Mesendoderm (in vitro differentiated cells): ENCODE measurements around the gene SLC6A13.

Source experiments
- DNase-seq: peaks from one replicate; pipeline ENCODE4 v3.0.0; 2013
- H2AK5ac ChIP-seq: 2 replicates; pipeline ENCODE4 v1.6.1; 2013; ENCODE audit warnings: low read length, inconsistent platforms
- H2BK120ac ChIP-seq: 2 replicates; pipeline ENCODE4 v1.6.1; 2013; ENCODE audit warnings: low read depth, mild to moderate bottlenecking, low read length, moderate library complexity, mixed read lengths
- H2BK15ac ChIP-seq: replicated peaks from 2 replicates; pipeline ENCODE4 v1.6.1; 2013; ENCODE audit warnings: low read depth, mild to moderate bottlenecking, moderate library complexity
- H2BK5ac ChIP-seq: 2 replicates; pipeline ENCODE4 v1.6.1; 2013; ENCODE audit warnings: low read length, inconsistent platforms
- H3K18ac ChIP-seq: 2 replicates; pipeline ENCODE4 v1.6.1; 2013; ENCODE audit warnings: mild to moderate bottlenecking, low read length, mixed read lengths
- H3K23ac ChIP-seq: one replicate; pipeline ENCODE4 v1.6.1; 2013; ENCODE audit warnings: low read length
- H3K27ac ChIP-seq: 2 replicates; pipeline ENCODE4 v1.5.1; 2013; ENCODE audit warnings: low read depth, mild to moderate bottlenecking, inconsistent platforms, low read length, moderate library complexity
- H3K27me3 ChIP-seq: 2 replicates; pipeline ENCODE4 v1.6.1; 2013; ENCODE audit warnings: low read length, control low read depth, mild to moderate bottlenecking, inconsistent platforms; ENCODE audit not compliant: insufficient read depth, poor library complexity
- H3K36me3 ChIP-seq: 2 replicates; pipeline ENCODE4 v1.6.1; 2013; ENCODE audit warnings: low read length, inconsistent platforms; ENCODE audit not compliant: control insufficient read depth, insufficient read depth
- H3K4ac ChIP-seq: one replicate; pipeline ENCODE4 v1.6.1; 2013; ENCODE audit warnings: low read depth, mild to moderate bottlenecking, low read length, moderate library complexity
- H3K4me1 ChIP-seq: 2 replicates; pipeline ENCODE4 v1.6.1; 2013; ENCODE audit warnings: low read depth, low read length, inconsistent platforms; ENCODE audit not compliant: control insufficient read depth
- H3K4me2 ChIP-seq: 2 replicates; pipeline ENCODE4 v1.6.1; 2013; ENCODE audit warnings: low read length
- H3K4me3 ChIP-seq: 2 replicates; pipeline ENCODE4 v1.5.1; 2013; ENCODE audit warnings: mild to moderate bottlenecking, low read length
- H3K56ac ChIP-seq: one replicate; pipeline ENCODE4 v1.6.1; 2013; ENCODE audit warnings: low read length
- H3K79me1 ChIP-seq: 2 replicates; pipeline ENCODE4 v1.6.1; 2013; ENCODE audit warnings: low read length, inconsistent platforms
- H3K79me2 ChIP-seq: 2 replicates; pipeline ENCODE4 v1.6.1; 2013; ENCODE audit warnings: mild to moderate bottlenecking, low read length; ENCODE audit not compliant: control insufficient read depth, insufficient read depth
- H3K9ac ChIP-seq: 2 replicates; pipeline ENCODE4 v1.6.1; 2013; ENCODE audit warnings: low read length, inconsistent platforms
- H4K5ac ChIP-seq: one replicate; pipeline ENCODE4 v1.6.1; 2013; ENCODE audit warnings: low read length
- H4K8ac ChIP-seq: one replicate; pipeline ENCODE4 v1.6.1; 2013; ENCODE audit warnings: low read depth, mild to moderate bottlenecking, control low read depth, low read length, moderate library complexity
- WGBS: extraction: QIAGEN DNeasy Blood & Tissue Kit; methylation state at CpG from one replicate; pipeline ENCODE4 v1.1.7; 2013; ENCODE audit warnings: low lambda C conversion rate, missing lambda C conversion rate; ENCODE audit not compliant: insufficient coverage; ENCODE audit errors: extremely low coverage; 5-methylcytosine and 5-hydroxymethylcytosine counted together

SLC6A13 gene

DNA sequence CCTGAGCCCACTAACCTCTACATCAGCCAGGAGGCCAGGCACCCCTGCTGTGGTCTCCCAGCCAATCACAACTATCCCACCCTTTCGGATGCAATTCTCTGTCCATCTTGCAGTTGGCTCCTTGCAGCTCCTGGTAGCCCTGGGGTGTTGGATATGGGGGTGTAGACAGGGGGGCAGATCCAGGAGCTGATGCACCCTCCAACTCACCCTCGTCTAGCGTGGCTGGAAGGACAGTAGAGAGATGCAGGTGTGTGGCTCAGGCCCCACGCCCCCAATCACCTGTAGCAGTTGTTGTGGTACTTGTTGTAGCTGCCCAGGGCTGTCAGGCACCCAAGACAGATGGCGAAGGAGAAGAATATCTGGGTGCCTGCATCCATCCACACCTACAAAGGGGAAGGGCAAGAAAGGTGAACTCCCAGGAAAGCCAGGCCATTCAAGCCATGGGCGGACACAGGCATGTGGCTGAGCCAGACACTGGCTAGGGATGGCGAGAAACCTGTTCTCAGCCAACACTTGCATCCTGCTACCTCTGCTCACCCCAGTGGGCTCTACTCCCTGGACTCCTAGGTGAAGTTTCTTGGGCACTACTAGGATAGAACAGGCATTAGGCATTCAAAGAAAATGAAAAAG, 35.2 kb downstream of the SLC6A13 start:
- Histone ChIP-seq H3K4me2 (no peak overlapping the region), H3K56ac (no peak overlapping the region), H2BK120ac (no peak overlapping the region), H3K27me3 (no peaks in the 10 kb centered on the region), H3K27ac (no peak overlapping the region), H3K4me3 (no peak overlapping the region), H3K9ac (no peak overlapping the region), H3K4ac (no peak overlapping the region), H4K5ac (no peak overlapping the region), H3K36me3 (no peaks in the 10 kb centered on the region), H3K79me2 (no peaks in the 10 kb centered on the region), H3K79me1 (no peaks in the 10 kb centered on the region), H2AK5ac (no peak overlapping the region), H2BK5ac (no peak overlapping the region), H3K4me1 (no peaks in the 10 kb centered on the region), H3K18ac (no peak overlapping the region), H4K8ac (no peak overlapping the region), H2BK15ac (no peak overlapping the region), H3K23ac (no peak overlapping the region)
- no CpG with 5 or more reads among the region's 7 CpGs for whole genome bisulfite sequencing
- no peak for DNase-seq

DNA sequence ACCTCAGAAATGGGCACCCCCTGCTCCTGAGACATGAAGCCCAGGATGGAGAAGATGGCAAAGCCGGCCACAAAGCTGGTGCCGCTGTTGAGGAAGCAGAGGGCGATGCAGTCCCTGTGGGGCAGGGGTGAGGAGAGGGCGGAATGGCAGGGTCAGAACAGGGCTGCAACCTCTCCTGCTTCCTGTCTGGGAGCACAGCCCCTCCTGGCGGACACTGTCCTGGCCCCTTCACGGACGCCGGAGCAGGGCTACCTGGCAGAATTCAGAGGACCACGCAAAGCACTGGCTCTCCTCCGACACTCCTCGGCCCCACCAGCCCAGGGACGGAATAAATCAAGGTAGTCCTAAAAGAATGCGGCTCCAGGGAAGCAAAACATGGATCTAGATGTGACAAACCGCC, 36.2 kb downstream of the SLC6A13 start:
- H4K5ac ChIP-seq: no peak overlapping the region
- no peak overlapping the region for H3K18ac ChIP-seq
- H2AK5ac ChIP-seq: no peak overlapping the region
- H3K23ac ChIP-seq: no peak overlapping the region
- no peak overlapping the region for H3K27ac ChIP-seq
- H3K4me3 ChIP-seq: no peak overlapping the region
- no peaks in the 10 kb centered on the region for H3K79me1 ChIP-seq
- H4K8ac ChIP-seq: no peak overlapping the region
- no CpG with 5 or more reads among the region's 14 CpGs for WGBS
- no peak overlapping the region for H3K9ac ChIP-seq
- no peaks in the 10 kb centered on the region for H3K27me3 ChIP-seq
- no peaks in the 10 kb centered on the region for H3K4me1 ChIP-seq
- H3K4ac ChIP-seq: no peak overlapping the region
- no peak overlapping the region for H3K56ac ChIP-seq
- H3K36me3 ChIP-seq: no peaks in the 10 kb centered on the region
- H2BK120ac ChIP-seq: no peak overlapping the region
- no peak overlapping the region for H2BK15ac ChIP-seq
- no peak overlapping the region for H2BK5ac ChIP-seq
- H3K4me2 ChIP-seq: no peak overlapping the region
- H3K79me2 ChIP-seq: no peaks in the 10 kb centered on the region
- DNase-seq: peak; percentile 32

DNA sequence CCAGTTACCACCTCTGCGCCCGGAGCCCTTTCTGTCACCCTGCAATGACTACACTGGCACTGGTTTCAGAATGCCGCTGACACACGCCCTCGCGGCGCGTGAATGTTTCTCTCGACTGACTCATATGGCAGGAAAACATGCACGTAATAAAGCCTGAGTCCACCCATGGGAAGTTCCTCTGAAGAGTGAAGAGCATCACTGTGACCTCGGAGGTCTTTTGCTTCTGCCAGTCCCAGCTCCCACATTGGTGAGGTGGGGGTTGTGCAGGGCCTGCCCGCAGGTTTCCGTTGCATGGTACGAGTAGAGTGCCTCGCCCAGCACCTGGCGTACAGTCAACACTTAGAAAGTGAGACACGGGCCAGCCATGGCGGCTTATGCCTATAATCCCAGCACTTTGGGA, 37.6 kb downstream of the SLC6A13 start:
- Histone ChIP-seq H2AK5ac (no peak overlapping the region), H3K4me3 (no peak overlapping the region), H2BK5ac (no peak overlapping the region), H3K9ac (no peak overlapping the region), H3K27me3 (no peaks in the 10 kb centered on the region), H3K4me2 (no peak overlapping the region), H2BK15ac (no peak overlapping the region), H3K4me1 (peaks cover 2% of the 10 kb centered on the region), H3K36me3 (no peaks in the 10 kb centered on the region), H3K23ac (no peak overlapping the region), H3K79me2 (no peaks in the 10 kb centered on the region), H3K18ac (no peak overlapping the region), H3K4ac (no peak overlapping the region), H2BK120ac (no peak overlapping the region), H3K79me1 (no peaks in the 10 kb centered on the region), H4K8ac (no peak overlapping the region), H3K27ac (no peak overlapping the region), H4K5ac (no peak overlapping the region), H3K56ac (no peak overlapping the region)
- DNase-seq: no peak
- WGBS: no CpG with 5 or more reads among the region's 18 CpGs

DNA sequence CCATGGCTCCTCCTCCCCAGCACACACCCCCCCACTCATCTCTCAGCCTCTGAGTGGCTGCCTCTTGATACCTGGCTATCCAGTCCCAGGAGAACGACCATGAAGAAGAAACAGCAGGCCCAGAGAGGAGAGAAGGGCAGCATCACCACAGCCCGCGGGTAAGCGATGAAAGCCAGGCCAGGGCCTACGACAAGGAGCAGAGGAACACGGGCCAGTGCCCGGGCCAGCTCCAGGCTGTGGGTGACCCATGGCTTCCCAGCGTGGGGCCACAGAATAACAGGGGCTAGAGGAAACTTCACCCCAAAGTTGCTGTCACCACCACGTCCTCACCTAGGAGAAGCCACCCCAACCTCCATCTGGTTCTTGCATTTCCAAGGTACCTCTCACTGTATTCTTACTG, 38.3 kb downstream of the SLC6A13 start:
- H3K9ac ChIP-seq: no peak overlapping the region
- no peak overlapping the region for H4K5ac ChIP-seq
- DNase-seq: no peak
- no peak overlapping the region for H3K23ac ChIP-seq
- no CpG with 5 or more reads among the region's 9 CpGs for WGBS
- peaks cover 2% of the 10 kb centered on the region for H3K4me1 ChIP-seq
- no peaks in the 10 kb centered on the region for H3K27me3 ChIP-seq
- no peak overlapping the region for H3K4me2 ChIP-seq
- H3K4ac ChIP-seq: no peak overlapping the region
- H3K56ac ChIP-seq: no peak overlapping the region
- no peak overlapping the region for H3K27ac ChIP-seq
- no peak overlapping the region for H2BK5ac ChIP-seq
- H2BK15ac ChIP-seq: no peak overlapping the region
- no peaks in the 10 kb centered on the region for H3K79me1 ChIP-seq
- no peaks in the 10 kb centered on the region for H3K79me2 ChIP-seq
- H3K4me3 ChIP-seq: no peak overlapping the region
- no peak overlapping the region for H3K18ac ChIP-seq
- no peak overlapping the region for H4K8ac ChIP-seq
- H3K36me3 ChIP-seq: no peaks in the 10 kb centered on the region
- no peak overlapping the region for H2BK120ac ChIP-seq
- H2AK5ac ChIP-seq: no peak overlapping the region

DNA sequence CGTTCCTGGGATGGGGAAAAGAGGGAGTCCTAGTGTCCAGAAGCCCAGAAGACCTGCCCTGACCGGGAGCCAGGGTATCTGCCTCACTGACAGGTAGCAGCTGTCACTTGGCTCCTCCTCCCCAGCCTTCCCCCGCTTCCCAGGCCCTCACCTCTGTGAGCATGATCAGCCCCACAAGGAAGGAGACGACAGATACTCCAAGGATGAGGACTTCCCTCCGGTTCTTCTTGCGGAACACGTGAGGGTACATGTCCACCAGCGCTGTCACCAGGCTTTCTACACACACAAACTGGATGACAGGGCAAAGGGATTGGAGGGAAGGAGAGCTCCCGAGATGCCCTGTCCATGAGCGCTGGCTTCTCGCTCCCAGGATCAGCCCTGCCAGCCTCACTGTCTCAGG, 38.8 kb downstream of the SLC6A13 start:
- no peak overlapping the region for H4K5ac ChIP-seq
- no peak overlapping the region for H2BK5ac ChIP-seq
- H2AK5ac ChIP-seq: no peak overlapping the region
- H2BK120ac ChIP-seq: no peak overlapping the region
- H3K79me2 ChIP-seq: no peaks in the 10 kb centered on the region
- no peak overlapping the region for H3K4me2 ChIP-seq
- no peak overlapping the region for H3K27ac ChIP-seq
- no peak overlapping the region for H3K56ac ChIP-seq
- H3K9ac ChIP-seq: no peak overlapping the region
- H4K8ac ChIP-seq: no peak overlapping the region
- no peaks in the 10 kb centered on the region for H3K36me3 ChIP-seq
- no peak for DNase-seq
- H3K18ac ChIP-seq: no peak overlapping the region
- WGBS: no CpG with 5 or more reads among the region's 11 CpGs
- H3K27me3 ChIP-seq: no peaks in the 10 kb centered on the region
- H3K79me1 ChIP-seq: no peaks in the 10 kb centered on the region
- peaks cover 2% of the 10 kb centered on the region for H3K4me1 ChIP-seq
- H3K23ac ChIP-seq: no peak overlapping the region
- no peak overlapping the region for H3K4me3 ChIP-seq
- H3K4ac ChIP-seq: no peak overlapping the region
- H2BK15ac ChIP-seq: no peak overlapping the region

DNA sequence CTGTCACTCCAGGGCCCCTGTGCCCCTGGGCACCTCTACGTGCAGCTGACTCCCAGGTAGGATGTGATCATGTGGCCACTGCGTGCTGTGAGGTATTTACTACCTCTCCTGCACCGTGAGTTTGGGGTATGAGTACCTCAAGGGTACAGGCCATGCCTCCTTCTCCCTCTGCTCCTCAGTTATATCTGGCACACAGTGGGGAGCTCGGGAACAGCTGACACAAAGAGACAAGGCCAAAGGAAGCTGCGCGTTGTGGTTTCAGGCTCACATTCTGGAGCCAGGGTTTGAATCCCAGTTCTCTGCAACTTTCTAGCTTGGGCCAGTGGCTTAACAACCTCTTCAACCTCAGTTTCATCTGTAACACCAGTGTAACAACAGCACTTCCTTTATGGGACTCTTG, 40.9 kb downstream of the SLC6A13 start:
- Histone ChIP-seq H2BK15ac (no peak overlapping the region), H3K4me3 (no peak overlapping the region), H2BK120ac (no peak overlapping the region), H3K79me2 (no peaks in the 10 kb centered on the region), H3K4me2 (no peak overlapping the region), H3K4me1 (peaks cover 2% of the 10 kb centered on the region), H3K4ac (no peak overlapping the region), H2AK5ac (no peak overlapping the region), H2BK5ac (no peak overlapping the region), H3K9ac (no peak overlapping the region), H3K27me3 (no peaks in the 10 kb centered on the region), H3K56ac (no peak overlapping the region), H4K5ac (no peak overlapping the region), H3K36me3 (no peaks in the 10 kb centered on the region), H3K18ac (no peak overlapping the region), H3K79me1 (no peaks in the 10 kb centered on the region), H4K8ac (no peak overlapping the region), H3K27ac (no peak overlapping the region), H3K23ac (no peak overlapping the region)
- WGBS: no CpG with 5 or more reads among the region's 6 CpGs
- no peak for DNase-seq
